MCF 10A (cell line): ENCODE measurements around the gene ULK4. TPM values are rescaled to one million over a fixed set of nuclear protein-coding genes. Genes with fewer than 3 reads are reported as not detected.

Experiments used
- BruUV-seq: library from RNA; stranded (reverse); fragments of 400-500 nt; replicated peaks from 2 replicates; lab custom pipeline; 2021; lab: Mats Ljungman, UMichigan
- CTCF ChIA-PET: fragments of 300-600 bp; sonication (Branson Sonifier 250); formaldehyde crosslinking; extraction: SDS; loops from one replicate; lab custom pipeline; 2021; ENCODE audit warnings: antibody characterized with exemption, inconsistent platforms; lab: Yijun Ruan, JAX
- POLR2A ChIA-PET: fragments of 300-600, 350-650 bp; sonication (Branson Sonifier 250); formaldehyde crosslinking; extraction: SDS; loops from one replicate; lab custom pipeline; 2020; ENCODE audit warnings: antibody characterized with exemption, inconsistent platforms; lab: Yijun Ruan, JAX
- DNase-seq: peaks from one replicate; pipeline ENCODE4 v3.0.0-alpha.2; 2018; ENCODE audit not compliant: unreplicated experiment
- H3K27ac Mint-ChIP-seq: one replicate; pipeline ENCODE4 v1.8.0; 2022; ENCODE audit warnings: mild to moderate bottlenecking, low read depth, mixed read lengths; ENCODE audit not compliant: unreplicated experiment
- H3K27me3 Mint-ChIP-seq: one replicate; pipeline ENCODE4 v1.8.0; 2022; ENCODE audit warnings: mixed read lengths; ENCODE audit not compliant: insufficient read depth, unreplicated experiment
- H3K36me3 Mint-ChIP-seq: one replicate; pipeline ENCODE4 v1.8.0; 2022; ENCODE audit warnings: mild to moderate bottlenecking, moderate library complexity, mixed read lengths; ENCODE audit not compliant: insufficient read depth, unreplicated experiment
- H3K4me1 Mint-ChIP-seq: one replicate; pipeline ENCODE4 v1.8.0; 2022; ENCODE audit warnings: mixed read lengths; ENCODE audit not compliant: insufficient read depth, unreplicated experiment
- H3K4me3 Mint-ChIP-seq: one replicate; pipeline ENCODE4 v1.8.0; 2022; ENCODE audit warnings: mild to moderate bottlenecking, moderate library complexity, mixed read lengths; ENCODE audit not compliant: unreplicated experiment
- H3K9me3 Mint-ChIP-seq: one replicate; pipeline ENCODE4 v1.8.0; 2022; ENCODE audit warnings: mixed read lengths; ENCODE audit not compliant: unreplicated experiment
- intact Hi-C: fragments of 100-400 bp; cut with micrococcal nuclease; formaldehyde crosslinking; loops from 2 replicates; pipeline ENCODE4 v1.14.1; 2022
- total RNA-seq: library from RNA; stranded (reverse); gene quantifications from 2 replicates; pipeline ENCODE4 v1.2.3, GENCODE V29; 2022
- TF ChIP-seq, protein P1 (sequence below): fragments of 200-600 bp; IDR thresholded peaks from one replicate; pipeline ENCODE4 v1.8.0; 2022; ENCODE audit warnings: antibody characterized with exemption, mild to moderate bottlenecking; ENCODE audit not compliant: unreplicated experiment

The ULK4 gene
- total RNA-seq, 1 experiment from 2014 or later, result 7.8 TPM

DNA sequence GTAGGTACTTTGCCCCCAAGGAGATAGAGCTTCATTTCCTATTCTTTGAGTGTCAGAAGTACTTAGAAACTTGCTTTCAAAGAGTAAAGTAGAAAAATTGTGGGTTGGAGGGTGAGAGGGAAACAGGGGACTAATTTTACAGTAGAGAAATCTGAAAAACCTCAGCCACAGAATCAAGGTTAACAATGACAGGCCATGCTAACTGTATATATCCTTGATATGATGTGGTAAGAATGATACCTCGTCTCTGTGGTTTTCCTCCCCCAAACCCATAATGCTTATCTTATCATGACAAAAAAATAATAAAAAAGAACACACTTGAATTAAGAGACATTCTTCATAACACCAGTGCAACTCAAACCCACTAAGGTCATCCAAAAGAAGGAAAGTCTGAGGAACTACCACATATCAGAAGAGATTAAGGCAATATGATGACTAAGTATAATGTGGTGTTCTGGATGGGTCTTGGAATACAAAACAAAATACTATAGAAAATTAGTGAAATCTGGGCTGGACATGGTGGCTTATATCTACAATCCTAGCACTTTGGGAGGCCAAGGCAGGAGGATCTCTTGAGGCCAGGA lies 360.4 kb downstream of the ULK4 start:
- Mint-ChIP-seq H3K4me3 (no peak overlapping the region), H3K27ac (peak overlapping the region; percentile 13), H3K27me3 (no peaks in the 10 kb centered on the region), H3K4me1 (no peaks in the 10 kb centered on the region), H3K9me3 (no peaks in the 10 kb centered on the region), H3K36me3 (no peaks in the 10 kb centered on the region)
- TF ChIP-seq, protein P1, sequence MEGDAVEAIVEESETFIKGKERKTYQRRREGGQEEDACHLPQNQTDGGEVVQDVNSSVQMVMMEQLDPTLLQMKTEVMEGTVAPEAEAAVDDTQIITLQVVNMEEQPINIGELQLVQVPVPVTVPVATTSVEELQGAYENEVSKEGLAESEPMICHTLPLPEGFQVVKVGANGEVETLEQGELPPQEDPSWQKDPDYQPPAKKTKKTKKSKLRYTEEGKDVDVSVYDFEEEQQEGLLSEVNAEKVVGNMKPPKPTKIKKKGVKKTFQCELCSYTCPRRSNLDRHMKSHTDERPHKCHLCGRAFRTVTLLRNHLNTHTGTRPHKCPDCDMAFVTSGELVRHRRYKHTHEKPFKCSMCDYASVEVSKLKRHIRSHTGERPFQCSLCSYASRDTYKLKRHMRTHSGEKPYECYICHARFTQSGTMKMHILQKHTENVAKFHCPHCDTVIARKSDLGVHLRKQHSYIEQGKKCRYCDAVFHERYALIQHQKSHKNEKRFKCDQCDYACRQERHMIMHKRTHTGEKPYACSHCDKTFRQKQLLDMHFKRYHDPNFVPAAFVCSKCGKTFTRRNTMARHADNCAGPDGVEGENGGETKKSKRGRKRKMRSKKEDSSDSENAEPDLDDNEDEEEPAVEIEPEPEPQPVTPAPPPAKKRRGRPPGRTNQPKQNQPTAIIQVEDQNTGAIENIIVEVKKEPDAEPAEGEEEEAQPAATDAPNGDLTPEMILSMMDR, result no peak
- intact Hi-C loops, result no loop called here
- BruUV-seq, result no TSS peak
- CTCF ChIA-PET, result no interaction called here
- POLR2A ChIA-PET, result no interaction called here
- DNase-seq, result no peak

DNA sequence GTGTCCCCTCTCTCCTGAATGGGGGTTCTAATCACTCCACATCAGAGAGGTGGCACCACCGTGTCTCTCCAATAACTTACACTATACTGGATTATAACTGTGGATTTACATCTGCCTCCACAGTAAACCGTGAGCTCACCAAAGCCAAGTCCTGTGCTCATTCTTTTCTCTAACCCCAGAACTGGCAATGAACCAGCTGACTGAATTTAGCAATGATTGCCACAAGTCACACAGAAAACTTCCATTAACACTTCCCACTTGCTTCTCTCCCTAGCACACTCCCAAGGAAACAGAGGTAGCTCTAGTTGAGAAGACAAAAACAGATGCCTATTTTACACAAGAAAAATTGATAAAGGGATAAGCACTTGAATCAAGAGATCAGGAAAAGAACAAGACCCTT lies 361.3 kb downstream of the ULK4 start:
- Mint-ChIP-seq H3K4me1 (no peaks in the 10 kb centered on the region), H3K27ac (no peak overlapping the region), H3K9me3 (no peaks in the 10 kb centered on the region), H3K4me3 (no peak overlapping the region), H3K36me3 (no peaks in the 10 kb centered on the region), H3K27me3 (no peaks in the 10 kb centered on the region)
- TF ChIP-seq, protein P1, result no peak
- ChIA-PET CTCF (interaction anchor here (0.6 kb wide), 1 partner anchor 32 kb away, joined by 3 read pairs; no protein-coding TSS in a partner anchor), POLR2A (no interaction called here)
- BruUV-seq, result no TSS peak
- DNase-seq, result peak; percentile 9
- intact Hi-C loops, result no loop called here

GRCh38 chr3:41599127-41599484 lies 362.8 kb downstream of the ULK4 start:
- no peaks in the 10 kb centered on the region for H3K9me3 Mint-ChIP-seq
- DNase-seq, result no peak
- TF ChIP-seq, protein P1, result no peak
- intact Hi-C loops, result no loop called here
- H3K36me3 Mint-ChIP-seq, result no peaks in the 10 kb centered on the region
- POLR2A ChIA-PET, result no interaction called here
- no peak overlapping the region for H3K27ac Mint-ChIP-seq
- H3K4me1 Mint-ChIP-seq, result no peaks in the 10 kb centered on the region
- no peaks in the 10 kb centered on the region for H3K27me3 Mint-ChIP-seq
- no TSS peak for BruUV-seq
- H3K4me3 Mint-ChIP-seq, result no peak overlapping the region
- CTCF ChIA-PET, result no interaction called here

- Mint-ChIP-seq H3K9me3 (no peaks in the 10 kb centered on the region), H3K4me1 (no peaks in the 10 kb centered on the region), H3K27me3 (no peaks in the 10 kb centered on the region), H3K4me3 (no peak overlapping the region), H3K36me3 (no peaks in the 10 kb centered on the region), H3K27ac (no peak overlapping the region)
- intact Hi-C loops, result no loop called here
- TF ChIP-seq, protein P1, result no peak
- CTCF ChIA-PET, result interaction anchor here (0.8 kb wide), 1 partner anchor 876 kb away, joined by 3 read pairs; no protein-coding TSS in a partner anchor
- no TSS peak for BruUV-seq
- POLR2A ChIA-PET, result no interaction called here
- DNase-seq, result peak; percentile 6
These were observed 363.3 kb downstream of the ULK4 start for GRCh38 chr3:41598402-41599126.
